22Rv1 (cell line): ENCODE results near the gene APLF.

Source experiments
- ZFX ChIP-seq: fragments of 450-650 bp; IDR thresholded peaks from 2 replicates; pipeline ENCODE4 v1.6.1; 2017; ENCODE audit warnings: antibody characterized with exemption, borderline replicate concordance
- TF ChIP-seq, protein P1 (sequence below): fragments of 450-650 bp; IDR thresholded peaks from 2 replicates; pipeline ENCODE4 v1.5.1; 2017; ENCODE audit warnings: mild to moderate bottlenecking

- TF ChIP-seq, protein P1, sequence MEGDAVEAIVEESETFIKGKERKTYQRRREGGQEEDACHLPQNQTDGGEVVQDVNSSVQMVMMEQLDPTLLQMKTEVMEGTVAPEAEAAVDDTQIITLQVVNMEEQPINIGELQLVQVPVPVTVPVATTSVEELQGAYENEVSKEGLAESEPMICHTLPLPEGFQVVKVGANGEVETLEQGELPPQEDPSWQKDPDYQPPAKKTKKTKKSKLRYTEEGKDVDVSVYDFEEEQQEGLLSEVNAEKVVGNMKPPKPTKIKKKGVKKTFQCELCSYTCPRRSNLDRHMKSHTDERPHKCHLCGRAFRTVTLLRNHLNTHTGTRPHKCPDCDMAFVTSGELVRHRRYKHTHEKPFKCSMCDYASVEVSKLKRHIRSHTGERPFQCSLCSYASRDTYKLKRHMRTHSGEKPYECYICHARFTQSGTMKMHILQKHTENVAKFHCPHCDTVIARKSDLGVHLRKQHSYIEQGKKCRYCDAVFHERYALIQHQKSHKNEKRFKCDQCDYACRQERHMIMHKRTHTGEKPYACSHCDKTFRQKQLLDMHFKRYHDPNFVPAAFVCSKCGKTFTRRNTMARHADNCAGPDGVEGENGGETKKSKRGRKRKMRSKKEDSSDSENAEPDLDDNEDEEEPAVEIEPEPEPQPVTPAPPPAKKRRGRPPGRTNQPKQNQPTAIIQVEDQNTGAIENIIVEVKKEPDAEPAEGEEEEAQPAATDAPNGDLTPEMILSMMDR, result no peak
- TF ChIP-seq ZFX, result no peak
These were observed 156.4 kb downstream of the APLF start for GRCh38 chr2:68623820-68624219.
